ENCODE data around the gene GPR157. TPM values are rescaled to one million over a fixed set of nuclear protein-coding genes. Genes with fewer than 3 reads are reported as not detected.

The GPR157 gene
- total RNA-seq, 2 experiments from 2014 or later: 1.4 to 5.4 TPM

GRCh38 chr1:9121496-9122409 is 7.1 kb downstream of the GPR157 start:
- H3K27ac ChIP-seq (ENCODE audit: low read depth, low read length, poor library complexity, severe bottlenecking): no peak overlapping the region
- intact Hi-C loops (cut with micrococcal nuclease; ENCODE audit: unreplicated experiment): no loop called here
- POLR2A ChIA-PET: no interaction called here

GRCh38 chr1:9120312-9120958 is 8.5 kb downstream of the GPR157 start:
- no TSS peak for BruUV-seq (replicated peaks)

More at GRCh38 chr1:9121496-9122409, 7.1 kb downstream of the GPR157 start:
- Histone ChIP-seq H3K9me3 (ENCODE audit: low read length) (no peaks in the 10 kb centered on the region), H3K4me2 (ENCODE audit: low read length) (no peak overlapping the region), H3K36me3 (ENCODE audit: insufficient read depth, low read length) (no peaks in the 10 kb centered on the region), H4K20me1 (ENCODE audit: insufficient read depth, low read length) (no peaks in the 10 kb centered on the region), H2AFZ (ENCODE audit: low read length) (no peak overlapping the region), H3K4me1 (ENCODE audit: insufficient read depth, low read length, poor library complexity, severe bottlenecking) (peaks cover 26% of the 10 kb centered on the region), H3K79me2 (ENCODE audit: insufficient read depth, low read depth, low read length) (no peaks in the 10 kb centered on the region), H3K9me2 (ENCODE audit: insufficient read depth, low read length) (no peaks in the 10 kb centered on the region), H3K4me3 (ENCODE audit: low read depth, low read length, poor library complexity, severe bottlenecking) (no peak overlapping the region)
- no peak for TF ChIP-seq EZH2phosphoT487 (IDR thresholded peaks at IDR 0.05; ENCODE audit: borderline replicate concordance, low read depth, low read length)
- DNase-seq (ENCODE audit: low spot score): no peak
- BruUV-seq (replicated peaks): no TSS peak
- CTCF ChIA-PET (ENCODE audit: unreplicated experiment): interaction anchor here (0.5 kb wide), 1 partner anchor 168 kb away, joined by 3 read pairs; no protein-coding TSS in a partner anchor

More at GRCh38 chr1:9120312-9120958, 8.5 kb downstream of the GPR157 start:
- H3K9me2 ChIP-seq (ENCODE audit: insufficient read depth, low read length): no peaks in the 10 kb centered on the region
- DNase-seq (ENCODE audit: low spot score): no peak
- TF ChIP-seq CTCF (conservative IDR thresholded peaks at IDR 0.05; ENCODE audit: low read length): no peak
- TF ChIP-seq EZH2phosphoT487 (IDR thresholded peaks at IDR 0.05; ENCODE audit: borderline replicate concordance, low read depth, low read length): no peak
- H3K36me3 ChIP-seq (ENCODE audit: insufficient read depth, low read length): no peaks in the 10 kb centered on the region
- no peaks in the 10 kb centered on the region for H3K9me3 ChIP-seq (ENCODE audit: low read length)
- ChIA-PET CTCF (ENCODE audit: unreplicated experiment) (no interaction called here), POLR2A (no interaction called here)
- H4K20me1 ChIP-seq (ENCODE audit: insufficient read depth, low read length): no peaks in the 10 kb centered on the region
- no peak overlapping the region for H3K4me2 ChIP-seq (ENCODE audit: low read length)
- H3K27ac ChIP-seq (ENCODE audit: low read depth, low read length, poor library complexity, severe bottlenecking): no peak overlapping the region
- no peak overlapping the region for H2AFZ ChIP-seq (ENCODE audit: low read length)
- H3K79me2 ChIP-seq (ENCODE audit: insufficient read depth, low read depth, low read length): no peaks in the 10 kb centered on the region
- H3K4me3 ChIP-seq (ENCODE audit: low read depth, low read length, poor library complexity, severe bottlenecking): no peak overlapping the region
- H3K4me1 ChIP-seq (ENCODE audit: insufficient read depth, low read length, poor library complexity, severe bottlenecking): peaks cover 18% of the 10 kb centered on the region
- intact Hi-C loops (cut with micrococcal nuclease; ENCODE audit: unreplicated experiment): no loop called here
